Fibroblast of pulmonary artery (primary cell): ENCODE measurements around the gene EML6.

Source experiments
- DNase-seq: peaks from one replicate; pipeline ENCODE4 v3.0.0-alpha.2; 2010; ENCODE audit warnings: low read depth
- H3K4me3 ChIP-seq: replicated peaks from 2 replicates; pipeline ENCODE4 v1.5.1; 2011; ENCODE audit warnings: low read depth, mild to moderate bottlenecking, control low read depth, low read length, moderate library complexity
- TF ChIP-seq, protein P1 (sequence below): IDR thresholded peaks from 2 replicates; pipeline ENCODE4 v1.5.1; 2011; ENCODE audit warnings: mild to moderate bottlenecking, control low read depth, low read length, inconsistent platforms; ENCODE audit errors: missing control alignments

Gene EML6

DNA sequence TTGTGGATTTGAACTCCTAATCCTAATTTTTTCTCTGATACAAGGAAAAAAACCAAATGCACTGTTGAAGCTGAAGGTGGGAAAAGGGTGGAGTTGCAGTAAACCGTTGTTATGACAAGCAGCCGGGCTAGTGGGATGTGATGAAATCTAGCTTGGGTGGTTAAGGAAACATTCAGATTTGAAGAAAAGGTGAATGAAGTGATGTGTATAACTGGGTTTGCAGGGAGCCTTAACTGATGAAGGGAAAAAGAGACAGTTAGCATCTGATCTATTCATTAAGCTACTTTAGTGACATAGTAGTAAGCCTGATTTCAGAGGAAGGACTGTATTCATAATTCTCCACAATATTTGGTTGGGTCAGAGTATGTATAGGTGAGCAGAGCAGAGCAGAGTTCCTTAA is 3.5 kb downstream of the EML6 start:
- TF ChIP-seq, protein P1, sequence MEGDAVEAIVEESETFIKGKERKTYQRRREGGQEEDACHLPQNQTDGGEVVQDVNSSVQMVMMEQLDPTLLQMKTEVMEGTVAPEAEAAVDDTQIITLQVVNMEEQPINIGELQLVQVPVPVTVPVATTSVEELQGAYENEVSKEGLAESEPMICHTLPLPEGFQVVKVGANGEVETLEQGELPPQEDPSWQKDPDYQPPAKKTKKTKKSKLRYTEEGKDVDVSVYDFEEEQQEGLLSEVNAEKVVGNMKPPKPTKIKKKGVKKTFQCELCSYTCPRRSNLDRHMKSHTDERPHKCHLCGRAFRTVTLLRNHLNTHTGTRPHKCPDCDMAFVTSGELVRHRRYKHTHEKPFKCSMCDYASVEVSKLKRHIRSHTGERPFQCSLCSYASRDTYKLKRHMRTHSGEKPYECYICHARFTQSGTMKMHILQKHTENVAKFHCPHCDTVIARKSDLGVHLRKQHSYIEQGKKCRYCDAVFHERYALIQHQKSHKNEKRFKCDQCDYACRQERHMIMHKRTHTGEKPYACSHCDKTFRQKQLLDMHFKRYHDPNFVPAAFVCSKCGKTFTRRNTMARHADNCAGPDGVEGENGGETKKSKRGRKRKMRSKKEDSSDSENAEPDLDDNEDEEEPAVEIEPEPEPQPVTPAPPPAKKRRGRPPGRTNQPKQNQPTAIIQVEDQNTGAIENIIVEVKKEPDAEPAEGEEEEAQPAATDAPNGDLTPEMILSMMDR, result no peak
- DNase-seq, result no peak
- H3K4me3 ChIP-seq, result no peak overlapping the region

DNA sequence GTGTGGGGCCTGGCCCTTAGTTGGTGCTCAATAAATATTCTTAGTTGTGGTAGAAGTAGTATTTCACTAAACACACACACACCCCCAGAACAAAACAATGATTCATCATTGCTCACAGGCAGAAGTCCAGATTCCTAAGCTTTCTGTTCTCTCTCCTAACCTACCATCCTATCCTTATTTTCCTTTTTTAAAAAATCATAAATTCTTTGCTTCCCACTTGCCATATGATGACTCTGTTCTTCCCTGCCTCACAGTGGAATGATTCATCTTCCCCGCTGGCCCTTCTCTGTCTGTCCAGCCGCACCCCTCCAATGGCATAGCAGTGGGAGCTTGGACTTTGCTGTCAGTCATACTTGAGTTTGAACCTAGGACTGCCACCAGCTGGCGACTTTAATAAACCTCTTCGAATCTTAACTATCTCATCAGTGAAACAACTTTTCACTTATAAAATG is 5.2 kb downstream of the EML6 start:
- H3K4me3 ChIP-seq, result no peak overlapping the region
- DNase-seq, result peak; percentile 70
- TF ChIP-seq, protein P1, result no peak

DNA sequence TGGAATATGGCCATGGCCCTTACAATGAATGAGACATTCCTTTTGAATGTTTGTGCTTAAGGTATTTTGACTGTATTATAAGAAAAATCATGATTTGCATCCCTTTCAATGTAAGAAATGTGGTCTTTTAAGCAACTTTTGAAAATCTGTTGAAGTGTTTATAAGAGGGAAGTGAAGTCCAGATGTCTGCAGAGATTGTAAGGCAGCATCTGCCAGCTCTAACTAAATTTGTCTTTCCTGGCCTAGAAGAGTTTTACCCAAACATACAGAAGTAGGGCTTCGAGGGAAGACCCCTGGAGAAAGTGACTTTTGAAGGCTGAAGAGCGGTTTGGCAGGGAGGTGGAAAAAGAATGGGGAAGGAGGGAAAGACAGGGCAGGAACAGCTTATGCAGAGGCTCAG is 12.2 kb downstream of the EML6 start:
- H3K4me3 ChIP-seq, result no peak overlapping the region
- DNase-seq, result no peak
- TF ChIP-seq, protein P1, result no peak

DNA sequence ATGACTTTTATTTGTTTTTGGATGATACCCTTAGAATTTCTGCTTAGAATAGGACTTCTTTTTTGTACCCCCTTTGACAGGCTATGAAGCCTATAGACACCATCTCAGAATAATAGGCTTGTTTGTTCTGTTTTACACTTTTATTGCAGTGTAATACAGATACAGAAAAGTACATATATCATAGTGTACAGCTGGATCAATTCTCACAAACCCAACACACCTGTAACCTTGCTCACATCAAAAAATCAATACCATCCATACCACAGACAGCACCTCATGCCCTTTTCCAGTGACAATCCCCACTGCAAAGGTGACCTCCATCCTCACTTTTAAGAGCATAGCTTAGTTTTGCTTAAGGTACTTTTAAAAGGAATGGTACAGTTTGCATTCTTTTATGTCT is 14.8 kb downstream of the EML6 start:
- TF ChIP-seq, protein P1, result no peak
- no peak for DNase-seq
- no peak overlapping the region for H3K4me3 ChIP-seq

DNA sequence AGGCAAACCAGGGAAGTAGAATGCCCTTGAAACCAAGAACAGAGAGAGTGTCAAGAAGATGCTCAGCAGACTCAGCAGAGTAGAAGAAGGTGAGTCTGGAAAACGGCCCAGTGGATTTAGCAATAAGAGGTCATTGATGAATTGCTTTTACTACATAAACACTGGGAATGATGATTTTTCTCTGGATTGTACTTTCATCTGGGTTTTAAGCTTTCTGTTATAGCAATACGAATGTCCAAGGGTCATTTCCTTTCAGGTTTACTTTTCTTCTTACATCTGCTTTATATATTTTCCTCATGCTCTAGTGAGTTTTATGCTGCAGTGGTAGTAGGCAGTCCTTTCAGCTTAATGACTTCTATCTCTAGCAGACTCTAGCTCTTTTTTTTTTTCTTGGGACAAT is 16.9 kb downstream of the EML6 start:
- no peak for DNase-seq
- TF ChIP-seq, protein P1, result no peak
- no peak overlapping the region for H3K4me3 ChIP-seq

DNA sequence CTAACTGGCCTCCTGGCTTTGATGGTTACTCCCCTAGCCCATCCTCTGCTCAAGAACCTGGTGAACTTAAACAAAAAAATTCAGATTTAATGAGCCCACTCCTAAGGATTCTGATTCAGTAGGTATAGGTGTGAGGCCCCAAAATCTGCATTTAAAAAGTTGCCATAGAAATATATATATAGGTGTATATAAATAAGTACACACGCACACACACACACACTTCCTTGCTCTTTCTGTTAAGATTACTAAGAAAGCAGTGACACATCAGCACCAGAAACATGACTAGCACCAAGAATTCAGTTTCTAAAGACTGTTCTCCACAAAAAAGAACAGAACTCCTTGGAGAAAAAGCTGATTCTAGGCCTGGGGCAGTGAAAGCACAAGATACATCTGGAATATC is 17.8 kb downstream of the EML6 start:
- no peak overlapping the region for H3K4me3 ChIP-seq
- no peak for DNase-seq
- TF ChIP-seq, protein P1, result no peak

DNA sequence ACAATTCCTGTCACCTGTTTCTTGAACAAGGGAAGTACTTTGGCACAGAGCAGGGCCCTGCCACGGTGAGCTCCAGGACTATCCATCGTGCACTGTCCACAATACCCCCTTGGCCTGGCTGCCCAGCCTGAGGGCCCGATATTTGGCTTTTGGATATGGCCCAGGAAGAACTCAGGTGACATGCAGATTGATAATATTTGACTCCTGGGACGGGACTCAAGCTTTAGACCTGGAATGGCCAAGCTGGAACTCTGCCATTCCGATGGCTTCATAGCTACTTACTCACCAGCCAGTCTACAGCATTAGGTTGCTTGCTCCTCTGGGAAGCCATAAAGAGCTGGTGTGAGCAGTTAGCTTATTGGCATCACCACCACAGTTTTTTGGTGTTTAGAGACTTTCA is 26.6 kb downstream of the EML6 start:
- TF ChIP-seq, protein P1, result no peak
- DNase-seq, result no peak
- H3K4me3 ChIP-seq, result no peak overlapping the region
